Hematopoietic multipotent progenitor cell treated with erythropoietin and hydrocortisone succinate and interleukin-3 and kit ligand, for 15 days (in vitro differentiated cells): Measurements from ENCODE around the gene COMMD10.

Source experiments
- DNase-seq: peaks from one replicate; pipeline ENCODE4 v3.0.0-alpha.2; 2015; ENCODE audit warnings: low spot score

Gene COMMD10

GRCh38 chr5:116296335-116297072, 211.7 kb downstream of the COMMD10 start:
- no peak for DNase-seq

GRCh38 chr5:116297296-116297814, 212.5 kb downstream of the COMMD10 start:
- DNase-seq = no peak

- DNase-seq = no peak
Measured at GRCh38 chr5:116299746-116300640, 215.2 kb downstream of the COMMD10 start.

- DNase-seq = no peak
Measured at GRCh38 chr5:116301110-116301509, 216.3 kb downstream of the COMMD10 start.

- DNase-seq = no peak
Measured at GRCh38 chr5:116303340-116303739, 218.5 kb downstream of the COMMD10 start.

- no peak for DNase-seq
Measured at GRCh38 chr5:116303810-116304209, 219.0 kb downstream of the COMMD10 start.

- DNase-seq = no peak
Measured at GRCh38 chr5:116305899-116306298, 221.1 kb downstream of the COMMD10 start.

- no peak for DNase-seq
Measured at GRCh38 chr5:116306846-116307245, 222.0 kb downstream of the COMMD10 start.

- no peak for DNase-seq
Measured at GRCh38 chr5:116308391-116308790, 223.6 kb downstream of the COMMD10 start.

- no peak for DNase-seq
Measured at GRCh38 chr5:116313366-116313765, 228.5 kb downstream of the COMMD10 start.

GRCh38 chr5:116315531-116315930, 230.7 kb downstream of the COMMD10 start:
- no peak for DNase-seq

GRCh38 chr5:116318091-116318854, 233.4 kb downstream of the COMMD10 start:
- no peak for DNase-seq

- DNase-seq = no peak
Measured at GRCh38 chr5:116320486-116320885, 235.7 kb downstream of the COMMD10 start.

GRCh38 chr5:116329503-116329902, 244.7 kb downstream of the COMMD10 start:
- DNase-seq = no peak

- DNase-seq = no peak
Measured at GRCh38 chr5:116340799-116341198, 256.0 kb downstream of the COMMD10 start.
